NOMO-1 treated with DMSO at 0.1 percent for 48 hours (cell line): ENCODE data around the gene KCNH5.

ENCODE experiments used
- DNase-seq: peaks from one replicate; lab custom pipeline; 2025; ENCODE audit not compliant: unreplicated experiment; lab: John Stamatoyannopoulos, UW

KCNH5 gene

GRCh38 chr14:62745496-62745895 is 299.8 kb downstream of the KCNH5 start:
- DNase-seq = no peak

- DNase-seq = no peak
These were observed 301.7 kb downstream of the KCNH5 start for GRCh38 chr14:62743560-62743959.

GRCh38 chr14:62743118-62743517 is 302.1 kb downstream of the KCNH5 start:
- no peak for DNase-seq

GRCh38 chr14:62739647-62740046 is 305.6 kb downstream of the KCNH5 start:
- DNase-seq = no peak

GRCh38 chr14:62736048-62737043 is 308.9 kb downstream of the KCNH5 start:
- no peak for DNase-seq

GRCh38 chr14:62734831-62735230 is 310.4 kb downstream of the KCNH5 start:
- no peak for DNase-seq

DNA sequence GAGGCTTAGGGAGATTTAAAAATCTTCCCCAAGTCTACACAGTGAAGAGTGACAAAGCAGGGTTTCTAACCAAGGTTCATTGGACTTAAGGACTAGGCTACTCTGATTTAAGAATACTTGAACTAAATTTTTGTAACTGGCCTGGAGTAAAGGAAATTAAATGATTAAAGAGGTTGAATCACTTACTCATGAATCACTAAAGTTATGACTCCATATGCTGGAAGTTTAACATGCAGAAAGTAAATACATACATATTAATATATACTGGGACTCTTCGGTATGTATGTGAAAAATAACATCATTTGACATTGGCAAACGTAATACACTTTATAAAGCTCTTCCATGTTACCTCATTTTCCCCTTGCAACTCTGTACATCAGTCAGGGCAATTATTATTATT is 322.9 kb downstream of the KCNH5 start:
- no peak for DNase-seq

GRCh38 chr14:62718629-62719028 is 326.6 kb downstream of the KCNH5 start:
- no peak for DNase-seq

DNA sequence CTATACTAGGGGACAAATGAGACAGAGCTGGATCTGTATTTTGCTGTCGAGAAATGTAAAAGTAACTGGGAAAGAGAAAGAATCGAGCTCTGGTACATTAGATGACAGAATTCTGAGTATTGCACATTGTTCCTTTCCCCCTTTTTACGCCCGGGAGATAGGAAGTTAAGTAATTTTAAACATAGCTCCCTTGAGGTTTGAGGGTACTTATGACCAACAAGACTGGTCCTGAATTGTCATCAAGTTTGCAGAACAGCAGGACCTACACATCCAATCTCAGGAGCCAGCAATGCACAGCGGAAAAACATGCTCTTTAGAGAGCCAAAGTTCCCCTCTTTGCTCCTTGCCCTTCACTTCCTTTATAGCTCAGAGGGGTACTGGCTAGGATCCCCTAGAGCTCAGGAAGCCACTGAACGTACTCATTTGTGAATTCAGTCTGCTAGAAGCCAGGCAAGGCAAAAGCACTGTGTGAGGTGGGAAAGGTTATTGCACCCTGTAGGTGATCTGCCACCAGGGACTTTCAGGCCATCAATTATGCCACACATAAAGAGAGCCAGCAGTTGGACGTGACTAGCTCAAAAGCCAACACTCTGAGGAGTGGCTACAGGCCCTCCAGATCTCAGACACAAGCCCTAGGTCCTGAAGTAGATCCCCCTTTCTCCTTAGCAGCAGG is 333.8 kb downstream of the KCNH5 start:
- DNase-seq = no peak

- no peak for DNase-seq
These were observed 334.4 kb downstream of the KCNH5 start for GRCh38 chr14:62710811-62711210.

GRCh38 chr14:62709773-62710172 is 335.5 kb downstream of the KCNH5 start:
- DNase-seq = no peak

DNA sequence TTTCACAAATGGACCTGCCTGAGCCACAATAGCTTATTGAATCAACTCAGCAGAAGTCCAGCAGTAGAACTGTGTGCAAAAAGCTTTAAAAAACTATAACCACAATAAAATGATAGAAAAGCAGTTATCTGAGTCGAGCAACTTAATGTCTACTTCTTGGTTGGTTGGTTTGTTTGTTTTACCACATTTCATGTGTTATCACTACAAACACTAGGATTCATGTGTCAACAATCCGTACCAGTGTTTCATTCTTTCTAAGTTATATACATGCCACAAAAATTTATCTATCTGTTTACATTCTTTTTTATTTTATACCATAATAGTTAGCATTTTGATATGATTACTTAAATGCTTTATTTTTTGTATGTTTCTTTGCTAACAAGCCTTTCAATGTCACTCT is 339.0 kb downstream of the KCNH5 start:
- no peak for DNase-seq

- no peak for DNase-seq
These were observed 347.8 kb downstream of the KCNH5 start for GRCh38 chr14:62697461-62697860.

- no peak for DNase-seq
These were observed 348.3 kb downstream of the KCNH5 start for GRCh38 chr14:62696929-62697328.

DNA sequence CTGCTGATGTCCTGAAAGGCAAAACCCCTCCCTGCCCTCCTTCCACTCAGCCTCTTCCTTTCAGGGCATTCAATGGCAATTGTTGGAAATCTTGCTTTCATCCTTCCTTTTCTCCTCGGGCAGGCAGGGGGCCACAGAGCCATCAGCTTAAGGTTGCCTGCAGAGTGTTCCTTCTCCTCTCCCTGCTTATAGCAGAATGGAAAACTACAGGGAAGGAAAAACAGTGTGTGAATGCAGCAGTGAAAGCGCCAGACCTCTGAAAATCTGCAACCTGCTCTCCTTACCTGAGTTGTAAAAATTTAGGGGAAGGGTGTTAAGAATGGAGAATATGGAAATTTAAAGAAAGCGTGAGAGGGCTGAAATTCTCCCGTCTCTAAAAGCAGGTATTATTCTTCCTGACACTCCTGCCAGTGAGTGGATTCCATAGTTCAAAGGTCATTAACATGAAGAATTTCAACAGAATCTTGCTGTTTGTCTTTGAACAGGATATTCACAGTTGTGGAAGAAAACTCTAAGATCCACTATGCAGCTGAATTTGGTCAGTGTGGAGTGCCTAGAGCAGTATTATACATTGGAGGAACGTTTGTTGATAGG is 348.8 kb downstream of the KCNH5 start:
- DNase-seq = no peak

GRCh38 chr14:62694075-62694474 is 351.2 kb downstream of the KCNH5 start:
- DNase-seq = no peak

- no peak for DNase-seq
These were observed 352.7 kb downstream of the KCNH5 start for GRCh38 chr14:62692490-62693106.

DNA sequence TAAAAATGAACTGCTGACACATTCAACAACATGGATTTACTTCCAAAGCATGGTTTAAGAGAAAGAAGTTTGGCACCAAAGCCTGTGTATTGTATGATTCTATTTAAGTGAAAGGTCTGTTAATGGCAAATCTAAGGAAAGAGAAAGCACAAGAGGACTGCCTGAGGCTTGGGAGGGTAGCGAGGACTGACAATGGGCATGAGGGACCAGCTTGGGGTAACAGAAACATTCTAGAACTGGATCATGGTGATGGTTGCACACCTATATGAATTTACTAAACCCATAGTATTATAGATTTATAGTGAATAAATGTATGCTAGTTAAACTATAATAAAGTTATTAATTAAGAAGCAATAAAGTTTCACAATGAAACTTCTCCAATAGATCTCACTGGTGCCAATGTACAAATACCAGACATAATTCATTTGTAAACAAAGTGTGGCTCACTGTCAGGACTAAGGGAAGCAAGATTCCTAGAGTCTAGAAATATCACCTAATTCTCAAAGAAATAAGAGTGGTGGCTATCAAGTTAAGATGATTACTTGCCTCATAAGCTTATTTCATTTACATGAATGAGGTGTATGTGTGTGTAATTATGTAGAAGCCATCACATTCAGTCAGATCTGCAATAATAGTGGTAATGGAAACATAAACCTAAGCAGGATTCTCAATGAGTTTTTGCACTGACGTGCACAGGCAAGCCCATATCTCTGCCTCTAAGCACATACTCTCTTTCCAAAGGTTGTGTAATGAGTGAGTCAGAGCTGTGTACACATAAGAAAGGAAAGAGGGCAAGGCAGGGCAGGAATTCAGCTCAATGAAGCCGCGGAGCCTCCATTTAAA is 353.4 kb downstream of the KCNH5 start:
- DNase-seq = no peak

DNA sequence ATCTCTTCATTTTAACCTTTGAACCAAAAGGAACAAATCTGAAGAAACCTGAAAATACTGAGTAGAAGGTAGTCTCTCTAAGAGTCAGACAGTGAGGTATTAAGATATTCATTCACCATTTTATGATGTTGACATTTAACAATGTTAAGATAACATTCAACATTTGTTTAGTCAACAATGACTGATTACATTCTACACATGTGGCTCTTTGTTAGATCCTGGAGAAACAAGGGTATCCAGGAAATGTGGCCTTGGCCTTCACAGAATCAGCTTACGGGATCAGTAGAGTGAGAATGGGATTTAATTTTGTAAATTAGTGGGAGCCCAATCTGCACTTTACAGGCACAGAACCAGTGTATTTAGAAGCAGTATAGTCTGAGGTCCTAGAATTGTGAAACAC is 355.5 kb downstream of the KCNH5 start:
- no peak for DNase-seq

DNA sequence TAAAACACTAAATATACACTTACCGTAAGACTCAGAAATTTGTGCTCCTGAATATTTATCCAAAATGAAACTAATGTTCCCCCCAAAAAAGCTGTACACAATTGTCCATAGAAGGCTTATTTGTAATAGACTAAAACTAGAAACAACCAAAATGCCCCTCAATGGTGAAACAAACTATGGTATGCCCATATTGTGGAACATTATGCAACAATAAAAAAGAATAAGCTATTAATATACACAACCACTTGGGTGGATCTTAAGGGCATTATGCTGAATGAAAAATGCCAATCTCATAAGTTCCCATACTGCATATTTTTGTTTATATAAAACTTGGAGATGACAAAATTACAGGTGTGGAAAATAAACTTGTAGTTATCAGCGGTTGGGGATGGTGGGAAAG is 357.4 kb downstream of the KCNH5 start:
- no peak for DNase-seq

DNA sequence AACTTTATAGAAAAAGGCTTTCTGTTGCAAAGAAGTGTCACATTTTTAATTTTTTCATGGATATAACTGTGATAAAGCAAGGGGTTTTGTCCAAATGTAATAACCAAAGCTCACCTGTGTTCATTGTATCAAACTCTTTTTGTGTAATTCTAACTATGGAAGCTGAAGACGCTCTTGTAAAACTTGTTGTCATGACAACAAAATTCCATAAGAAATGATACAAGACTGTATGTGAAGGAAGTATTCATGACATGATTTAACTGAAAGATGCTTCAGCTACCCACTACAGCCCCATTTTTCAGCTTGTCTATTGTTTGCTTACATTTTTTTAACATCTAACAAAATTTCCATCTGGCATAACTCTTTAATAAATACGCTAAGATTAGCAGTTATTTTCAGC is 360.9 kb downstream of the KCNH5 start:
- no peak for DNase-seq
